Duodenal mucosa (tissue), 2 donors: ENCODE data around the gene SLC37A1.

ENCODE experiments used
- H3K27ac ChIP-seq: one replicate; pipeline ENCODE4 v1.7.0; 2013; ENCODE audit warnings: low read depth, low read length
- H3K27me3 ChIP-seq, 2 donors: one replicate each; pipeline ENCODE4 v1.7.0; 2013; ENCODE audit warnings: low read length in 2 of 2, control low read depth in 1 of 2; ENCODE audit not compliant: insufficient read depth in 2 of 2, control insufficient read depth in 1 of 2
- H3K36me3 ChIP-seq, 2 donors: one replicate each; pipeline ENCODE4 v1.7.0; 2013; ENCODE audit warnings: low read length in 2 of 2, control low read depth in 1 of 2; ENCODE audit not compliant: insufficient read depth in 2 of 2, control insufficient read depth in 1 of 2
- H3K4me1 ChIP-seq, 2 donors: one replicate each; pipeline ENCODE4 v1.7.0; 2013; ENCODE audit warnings: low read length in 2 of 2, control low read depth in 1 of 2; ENCODE audit not compliant: insufficient read depth in 2 of 2, control insufficient read depth in 1 of 2
- H3K4me3 ChIP-seq, 2 donors: one replicate each; pipeline ENCODE4 v1.7.0; 2013; ENCODE audit warnings: low read length in 2 of 2, low read depth in 1 of 2
- H3K9ac ChIP-seq, 2 donors: one replicate each; pipeline ENCODE4 v1.7.0; 2013; ENCODE audit warnings: low read length in 2 of 2, low read depth in 1 of 2
- H3K9me3 ChIP-seq, 2 donors: one replicate each; pipeline ENCODE4 v1.7.0; 2013; ENCODE audit warnings: low read length in 2 of 2, control low read depth in 1 of 2; ENCODE audit not compliant: control insufficient read depth in 1 of 2

SLC37A1 gene

GRCh38 chr21:42492201-42492600 is 21.5 kb upstream of the SLC37A1 start:
- Histone ChIP-seq H3K27me3 (no peaks in the 10 kb centered on the region), H3K36me3 (no peaks in the 10 kb centered on the region), H3K9ac (no peak overlapping the region), H3K4me1 (peaks cover 25 to 51% of the 10 kb centered on the region in 2 donors), H3K9me3 (no peaks in the 10 kb centered on the region), H3K27ac (no peak overlapping the region), H3K4me3 (no peak overlapping the region)

DNA sequence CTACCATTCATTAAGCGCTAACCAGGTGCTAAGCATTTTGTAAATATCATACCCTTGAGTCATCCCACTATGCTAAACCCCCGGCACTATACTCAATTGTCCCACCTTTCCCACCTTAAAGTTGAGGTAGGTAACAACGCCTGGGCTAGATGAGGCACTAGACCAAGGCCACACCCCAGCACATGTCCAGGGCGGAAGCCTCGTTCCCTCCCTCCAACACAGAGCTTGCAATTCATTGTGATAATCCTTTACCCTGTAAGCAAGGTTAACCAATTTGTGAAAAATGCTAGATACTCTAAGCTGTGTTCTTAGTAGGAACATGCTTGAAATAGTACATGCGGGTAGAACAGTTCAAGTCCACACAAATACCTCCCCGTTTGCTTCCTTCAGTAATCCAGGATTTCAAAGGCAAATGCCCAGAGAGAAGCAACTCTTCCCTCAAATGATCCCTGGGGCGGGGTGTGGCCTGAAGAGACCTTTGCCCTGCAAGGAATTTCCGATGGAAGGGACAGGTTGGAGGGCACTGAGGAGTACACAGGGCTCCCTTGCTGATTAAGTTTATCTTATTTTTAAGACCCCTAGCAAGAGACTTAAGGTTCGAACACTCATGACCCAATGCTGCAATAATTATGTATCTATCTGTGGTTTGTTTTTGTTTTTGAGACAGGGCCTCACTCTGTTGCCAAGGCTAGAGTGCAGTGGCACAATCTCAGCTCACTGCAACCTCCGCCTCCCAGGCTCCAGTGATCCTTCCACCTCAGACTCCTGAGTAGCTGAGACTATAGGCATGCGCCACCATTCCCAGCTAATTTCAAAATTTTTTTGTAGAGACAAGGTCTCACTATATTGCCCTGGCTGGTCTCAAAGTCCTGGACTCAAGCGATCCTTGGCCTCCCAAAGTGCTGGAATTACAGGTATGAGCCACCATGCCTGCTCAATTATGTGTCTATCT is 20.3 kb upstream of the SLC37A1 start:
- Histone ChIP-seq H3K9ac (peak overlapping the region in 1 of 2 donors; percentile 44), H3K4me3 (peak overlapping the region in 1 of 2 donors; percentile 8), H3K27ac (peak overlapping the region; percentile 34), H3K4me1 (peaks cover 25 to 53% of the 10 kb centered on the region in 2 donors), H3K9me3 (no peaks in the 10 kb centered on the region), H3K36me3 (no peaks in the 10 kb centered on the region), H3K27me3 (no peaks in the 10 kb centered on the region)

DNA sequence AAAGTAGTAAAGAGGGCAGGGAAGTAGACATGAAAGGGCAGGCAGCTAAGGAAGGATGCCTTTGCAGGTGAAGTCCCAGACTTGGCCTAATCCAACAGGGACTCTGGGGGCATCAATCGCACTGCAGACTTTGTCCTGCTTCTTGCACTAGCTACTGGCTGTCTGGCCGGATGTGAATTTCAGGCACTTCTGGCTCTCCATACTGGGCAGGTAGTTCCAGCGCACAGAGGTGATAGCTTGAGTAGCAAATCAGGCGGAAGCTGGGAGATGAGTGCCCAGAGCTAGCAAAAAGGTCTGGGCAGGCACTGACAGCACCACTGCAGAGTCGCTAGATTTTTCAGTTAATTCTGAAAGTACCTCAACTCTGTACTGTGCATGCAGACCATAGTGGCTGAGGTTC is 18.6 kb upstream of the SLC37A1 start:
- Histone ChIP-seq H3K36me3 (no peaks in the 10 kb centered on the region), H3K27ac (peak overlapping the region; percentile 60), H3K4me1 (peaks cover 25 to 51% of the 10 kb centered on the region in 2 donors), H3K9ac (peak overlapping the region; percentile 34 to 58), H3K9me3 (no peaks in the 10 kb centered on the region), H3K4me3 (peak overlapping the region; percentile 79 to 87), H3K27me3 (no peaks in the 10 kb centered on the region)

DNA sequence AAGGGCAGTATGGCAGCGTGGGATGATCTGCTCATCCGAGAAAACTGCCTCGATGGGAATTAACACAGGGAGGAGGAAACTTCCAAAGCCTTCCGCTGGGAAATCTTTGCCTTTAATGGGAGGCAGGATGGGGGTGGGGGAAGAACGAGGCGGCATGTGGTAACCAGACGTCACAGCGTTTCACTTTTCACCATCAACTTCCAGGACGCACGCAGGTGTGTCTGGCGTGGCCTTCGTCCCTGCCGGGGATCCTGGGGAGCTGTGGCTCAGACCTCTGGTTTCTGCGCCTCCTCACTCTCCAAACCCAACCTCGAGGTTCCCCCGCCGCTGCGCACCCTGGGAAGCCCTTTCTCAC is 17.9 kb upstream of the SLC37A1 start:
- Histone ChIP-seq H3K9ac (peak overlapping the region; percentile 34 to 58), H3K36me3 (no peaks in the 10 kb centered on the region), H3K9me3 (no peaks in the 10 kb centered on the region), H3K27ac (peak overlapping the region; percentile 76), H3K27me3 (no peaks in the 10 kb centered on the region), H3K4me1 (peaks cover 25 to 44% of the 10 kb centered on the region in 2 donors), H3K4me3 (peak overlapping the region; percentile 79 to 87)

DNA sequence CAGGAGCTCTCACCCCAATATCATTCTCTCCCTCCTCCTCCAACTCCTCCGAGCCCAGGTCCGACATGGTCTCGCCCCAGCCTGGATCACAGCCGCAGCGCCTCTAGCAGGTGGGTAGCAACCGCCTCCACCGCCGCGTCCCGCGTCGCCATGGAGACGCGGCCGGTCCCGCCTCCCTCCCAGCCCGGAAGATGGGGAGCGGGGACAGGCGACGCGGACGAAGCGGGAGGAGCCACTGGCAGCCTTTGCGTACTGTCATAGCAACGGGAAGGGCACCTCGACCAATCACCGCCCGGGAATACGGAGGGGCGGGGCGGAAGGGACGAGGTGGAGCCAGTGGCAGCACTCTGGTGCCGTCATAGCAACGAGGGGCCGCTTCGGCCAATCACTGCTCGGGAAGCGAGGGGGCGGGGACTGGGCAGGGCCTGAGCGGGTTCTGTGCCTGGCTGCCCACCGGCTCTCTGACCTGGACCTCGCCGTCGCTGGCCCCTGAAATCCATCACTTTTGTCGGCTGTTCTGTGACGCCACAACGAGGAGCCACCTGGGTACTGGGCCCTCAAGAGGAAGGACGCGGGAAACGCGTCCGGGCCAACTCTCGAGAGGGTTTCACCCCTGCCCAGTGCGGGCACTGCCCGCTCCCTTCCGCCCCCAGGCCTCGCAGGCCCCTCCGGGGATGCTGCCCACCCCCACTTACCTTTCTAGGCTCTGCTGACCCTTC is 17.4 kb upstream of the SLC37A1 start, which contains the start of gene RSPH1:
TSS of gene RSPH1 (minus strand) at position 105 of the 719 bp plus-strand sequence. CDS start at position 67, 38 bp downstream.
- Histone ChIP-seq H3K36me3 (no peaks in the 10 kb centered on the region), H3K9ac (peak within 1 kb of the TSS; percentile 87 to 93), H3K4me1 (peaks cover 25 to 38% of the 10 kb centered on the region in 2 donors), H3K27ac (peak within 1 kb of the TSS; percentile 76), H3K27me3 (no peaks in the 10 kb centered on the region), H3K9me3 (no peaks in the 10 kb centered on the region), H3K4me3 (peak within 1 kb of the TSS; percentile 82 to 87)

DNA sequence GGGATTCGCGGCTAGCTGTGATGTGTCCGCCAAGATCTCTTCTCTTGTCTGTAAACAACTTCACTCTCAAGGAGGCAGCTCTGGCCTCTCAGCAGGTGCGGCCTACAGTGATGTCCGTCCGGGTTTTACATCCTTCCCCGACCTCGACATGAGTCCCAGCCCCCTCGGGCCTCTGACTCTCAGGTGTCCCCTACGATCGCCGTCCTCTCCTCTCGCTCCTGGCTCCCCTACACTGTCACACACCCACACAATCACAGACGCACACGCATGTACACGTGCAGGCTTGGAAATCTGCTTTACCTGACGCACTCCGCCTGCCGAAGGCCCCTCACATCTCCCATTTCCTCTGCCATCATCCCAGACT is 16.8 kb upstream of the SLC37A1 start:
- no peaks in the 10 kb centered on the region for H3K36me3 ChIP-seq
- peak overlapping the region; percentile 82 to 87 for H3K4me3 ChIP-seq
- H3K27me3 ChIP-seq, result no peaks in the 10 kb centered on the region
- peak overlapping the region; percentile 71 for H3K27ac ChIP-seq
- peaks cover 25 to 34% of the 10 kb centered on the region in 2 donors for H3K4me1 ChIP-seq
- no peaks in the 10 kb centered on the region for H3K9me3 ChIP-seq
- peak overlapping the region; percentile 87 to 93 for H3K9ac ChIP-seq

GRCh38 chr21:42498012-42498411 is 15.6 kb upstream of the SLC37A1 start:
- Histone ChIP-seq H3K27me3 (no peaks in the 10 kb centered on the region), H3K9me3 (no peaks in the 10 kb centered on the region), H3K27ac (no peak overlapping the region), H3K9ac (no peak overlapping the region), H3K4me1 (peaks cover 21 to 24% of the 10 kb centered on the region in 2 donors), H3K36me3 (no peaks in the 10 kb centered on the region), H3K4me3 (no peak overlapping the region)

DNA sequence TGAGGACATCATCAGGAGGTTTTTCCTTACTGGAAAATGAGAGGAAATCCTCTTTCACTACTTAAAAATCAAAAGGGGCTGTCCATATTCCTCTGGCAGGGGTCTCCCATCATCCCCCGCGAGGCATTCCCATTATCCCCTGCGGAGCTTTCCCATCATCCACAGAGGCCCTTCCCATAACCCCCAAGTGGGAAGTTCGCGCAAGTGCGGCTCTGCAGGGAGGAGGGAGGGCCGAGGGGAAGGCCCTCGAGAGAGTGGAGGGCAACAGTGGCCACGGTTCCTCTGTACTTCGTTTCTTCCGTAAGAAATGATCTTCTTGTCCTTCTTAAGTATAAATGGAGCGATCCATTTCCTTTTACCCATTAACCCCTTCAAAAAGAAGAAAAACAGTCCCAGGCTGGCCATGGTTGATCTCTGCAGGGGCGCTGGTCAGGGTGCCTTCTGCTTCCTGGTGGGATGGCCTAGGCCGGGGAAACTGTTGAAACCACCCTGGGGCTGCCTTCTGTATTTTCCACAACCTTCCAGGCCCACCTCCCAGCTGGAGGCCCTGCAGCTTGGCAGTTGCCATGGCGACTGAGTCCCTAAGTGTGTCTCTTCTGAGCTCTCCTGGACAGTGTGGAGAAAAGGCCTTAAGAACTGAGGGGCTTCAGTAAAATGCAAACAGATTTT is 14.1 kb upstream of the SLC37A1 start:
- no peaks in the 10 kb centered on the region for H3K27me3 ChIP-seq
- H3K4me3 ChIP-seq, result no peak overlapping the region
- H3K9ac ChIP-seq, result no peak overlapping the region
- H3K4me1 ChIP-seq, result peaks cover 18 to 19% of the 10 kb centered on the region in 2 donors
- no peak overlapping the region for H3K27ac ChIP-seq
- H3K36me3 ChIP-seq, result no peaks in the 10 kb centered on the region
- no peaks in the 10 kb centered on the region for H3K9me3 ChIP-seq

GRCh38 chr21:42500225-42500624 is 13.4 kb upstream of the SLC37A1 start:
- H3K9me3 ChIP-seq, result no peaks in the 10 kb centered on the region
- no peaks in the 10 kb centered on the region for H3K27me3 ChIP-seq
- H3K9ac ChIP-seq, result no peak overlapping the region
- H3K36me3 ChIP-seq, result no peaks in the 10 kb centered on the region
- H3K27ac ChIP-seq, result no peak overlapping the region
- peaks cover 12 to 14% of the 10 kb centered on the region in 2 donors for H3K4me1 ChIP-seq
- H3K4me3 ChIP-seq, result no peak overlapping the region
